Hepatocyte (in vitro differentiated cells): ENCODE data around the gene PER2. TPM values are rescaled to one million over a fixed set of nuclear protein-coding genes. Genes with fewer than 3 reads are reported as not detected.

Experiments
- DNase-seq: peaks from one replicate; pipeline ENCODE4 v3.0.0-alpha.2; 2016; ENCODE audit warnings: low spot score
- H2AFZ ChIP-seq: fragments of 200-600 bp; sonication (generic); 2 replicates; pipeline ENCODE4 v1.6.0; 2016; ENCODE audit warnings: antibody characterized with exemption, mild to moderate bottlenecking
- H3K27ac ChIP-seq: fragments of 200-600 bp; sonication (generic); 2 replicates; pipeline ENCODE4 v1.5.1; 2016; ENCODE audit warnings: mild to moderate bottlenecking
- H3K27me3 ChIP-seq: fragments of 200-600 bp; sonication (generic); 2 replicates; pipeline ENCODE4 v1.6.1; 2016
- H3K36me3 ChIP-seq: fragments of 200-600 bp; sonication (generic); replicated peaks from 2 replicates; pipeline ENCODE4 v1.5.1; 2016; ENCODE audit warnings: low read depth; ENCODE audit not compliant: insufficient read depth
- H3K4me1 ChIP-seq: fragments of 200-600 bp; sonication (generic); 2 replicates; pipeline ENCODE4 v1.5.1; 2016; ENCODE audit warnings: mild to moderate bottlenecking, moderate library complexity; ENCODE audit not compliant: insufficient read depth
- H3K4me2 ChIP-seq: fragments of 200-600 bp; sonication (generic); 2 replicates; pipeline ENCODE4 v1.6.0; 2016
- H3K4me3 ChIP-seq: fragments of 200-600 bp; sonication (generic); 2 replicates; pipeline ENCODE4 v1.5.1; 2016; ENCODE audit warnings: mild to moderate bottlenecking
- H3K79me2 ChIP-seq: fragments of 200-600 bp; sonication (generic); 2 replicates; pipeline ENCODE4 v1.6.0; 2017; ENCODE audit warnings: mild to moderate bottlenecking
- H3K9me2 ChIP-seq: fragments of 200-600 bp; sonication (generic); replicated peaks from 2 replicates; pipeline ENCODE4 v1.6.0; 2017; ENCODE audit warnings: mild to moderate bottlenecking; ENCODE audit not compliant: insufficient read depth
- H3K9me3 ChIP-seq: fragments of 200-600 bp; sonication (generic); 2 replicates; pipeline ENCODE4 v1.5.1; 2016; ENCODE audit warnings: low read depth, mild to moderate bottlenecking
- H4K20me1 ChIP-seq: fragments of 200-600 bp; sonication (generic); 2 replicates; pipeline ENCODE4 v1.6.0; 2016; ENCODE audit warnings: mild to moderate bottlenecking; ENCODE audit not compliant: insufficient read depth, poor library complexity, severe bottlenecking
- CTCF ChIP-seq: fragments of 200-600 bp; sonication (generic); IDR thresholded peaks from 2 replicates; pipeline ENCODE4 v1.5.1; 2016; ENCODE audit warnings: antibody characterized with exemption, mild to moderate bottlenecking; ENCODE audit not compliant: poor library complexity
- EZH2 ChIP-seq: fragments of 200-600 bp; sonication (generic); IDR thresholded peaks from 2 replicates; pipeline ENCODE4 v1.6.1; 2016; ENCODE audit warnings: antibody characterized with exemption, mild to moderate bottlenecking, borderline replicate concordance
- EZH2phosphoT487 ChIP-seq: fragments of 200-600 bp; sonication (generic); IDR thresholded peaks from one replicate; pipeline ENCODE4 v1.6.1; 2018; ENCODE audit warnings: antibody characterized with exemption, mild to moderate bottlenecking, low read depth, moderate library complexity; ENCODE audit not compliant: unreplicated experiment, severe bottlenecking
- WGBS: methylation state at CpG from one replicate; pipeline ENCODE4 v1.1.6; 2016; ENCODE audit warnings: low lambda C conversion rate; ENCODE audit errors: missing lambda C conversion rate; 5-methylcytosine and 5-hydroxymethylcytosine counted together
- polyA plus RNA-seq: library from polyadenylated mRNA; unstranded; fragments of >200 nt; fragmentation: Nextera tagmentation; extraction: Ambion mirVana; gene quantifications from 2 replicates; pipeline ENCODE4 v1.2.1, GENCODE V29; 2016
- total RNA-seq: library from RNA; depleted of rRNA; stranded (reverse); fragments of >200 nt; gene quantifications from 2 replicates; pipeline ENCODE4 v1.2.3, GENCODE V29; 2014

Gene PER2
- total and polyA plus RNA-seq, 2 experiments from 2014 or later = 6.0 to 8.9 TPM

DNA sequence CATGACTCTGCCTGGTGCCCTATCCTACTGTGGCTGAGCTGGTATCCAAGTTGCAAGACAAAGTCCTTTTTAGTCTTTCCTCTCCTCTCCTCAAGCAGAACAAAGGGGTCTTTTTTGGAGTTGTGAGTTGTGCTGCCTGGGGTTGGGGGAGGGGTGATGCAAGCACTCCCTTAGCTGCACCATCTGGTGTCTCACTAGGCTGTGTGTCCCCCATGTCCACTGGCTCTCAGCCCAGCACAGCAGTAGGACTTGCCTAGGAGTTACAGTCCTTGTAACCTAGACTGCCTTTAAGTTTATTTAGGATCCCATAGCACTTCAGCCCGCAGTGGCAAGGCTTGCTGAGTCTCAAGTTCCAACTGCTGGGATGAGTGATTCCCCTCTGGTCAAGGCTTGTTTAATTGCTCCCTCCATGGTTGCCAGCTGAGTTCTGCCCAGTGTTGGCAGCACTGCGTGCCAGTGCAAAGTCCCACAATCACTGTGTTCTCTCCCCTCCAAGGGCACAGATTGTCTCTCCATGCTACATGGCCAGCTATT, 71.7 kb downstream of the PER2 start:
- Histone ChIP-seq H3K4me3 (no peak overlapping the region), H4K20me1 (no peaks in the 10 kb centered on the region), H3K4me2 (no peak overlapping the region), H3K9me3 (no peaks in the 10 kb centered on the region), H3K27me3 (no peaks in the 10 kb centered on the region), H3K79me2 (no peaks in the 10 kb centered on the region), H3K36me3 (no peaks in the 10 kb centered on the region), H3K4me1 (no peaks in the 10 kb centered on the region), H3K9me2 (no peaks in the 10 kb centered on the region), H2AFZ (no peak overlapping the region), H3K27ac (no peak overlapping the region)
- no peak for DNase-seq
- TF ChIP-seq CTCF (no peak), EZH2phosphoT487 (no peak), EZH2 (no peak)
- 94% methylated on average over 2 of the region's 2 CpGs for WGBS

GRCh38 chr2:238207006-238207405, 81.4 kb downstream of the PER2 start:
- Histone ChIP-seq H3K4me3 (no peak overlapping the region), H3K9me3 (no peaks in the 10 kb centered on the region), H3K9me2 (no peaks in the 10 kb centered on the region), H3K27me3 (no peaks in the 10 kb centered on the region), H3K36me3 (no peaks in the 10 kb centered on the region), H3K4me2 (no peak overlapping the region), H3K79me2 (peaks cover 10% of the 10 kb centered on the region), H4K20me1 (peaks cover 9% of the 10 kb centered on the region), H3K27ac (peak overlapping the region; percentile 12), H2AFZ (no peak overlapping the region), H3K4me1 (peaks cover 2% of the 10 kb centered on the region)
- 83% methylated on average over 7 of the region's 7 CpGs for WGBS
- TF ChIP-seq CTCF = no peak
- no peak for TF ChIP-seq EZH2phosphoT487
- no peak for TF ChIP-seq EZH2
- DNase-seq = no peak

DNA sequence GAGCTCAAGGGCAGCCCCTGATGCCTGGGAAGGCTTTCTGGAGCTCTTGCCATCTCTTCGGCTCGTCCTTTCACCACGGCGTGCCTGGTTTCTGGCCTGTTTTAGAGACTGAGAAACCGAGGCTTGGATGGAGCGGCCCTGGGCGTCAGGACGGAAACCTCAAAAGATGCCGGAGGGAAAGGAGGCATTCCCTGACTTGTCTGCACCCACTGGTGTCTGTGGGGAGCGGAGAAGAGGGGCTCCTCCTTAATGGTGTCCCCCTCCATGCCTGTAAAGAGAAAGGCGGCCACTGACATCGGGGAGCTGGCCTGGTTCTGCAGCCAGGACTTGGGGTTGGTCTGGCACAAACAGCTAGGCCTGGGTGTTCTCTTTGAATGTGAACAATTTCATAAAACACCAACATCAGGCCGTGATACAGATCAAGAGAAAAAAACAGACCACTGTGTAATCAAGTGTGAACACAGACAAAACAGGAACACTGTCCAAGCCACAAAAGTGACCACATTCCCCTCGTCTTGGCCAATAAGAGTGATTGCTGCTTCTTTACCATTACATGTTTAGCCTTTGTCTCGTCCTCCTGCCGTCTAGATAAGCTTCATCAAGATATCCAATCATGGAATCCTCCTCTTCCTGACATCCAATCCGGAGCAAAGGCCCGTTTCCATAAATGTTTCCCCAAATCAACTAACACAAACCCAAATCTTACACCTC, 84.3 kb downstream of the PER2 start:
- H3K4me3 ChIP-seq = peak overlapping the region; percentile 26
- H3K36me3 ChIP-seq = no peaks in the 10 kb centered on the region
- H3K79me2 ChIP-seq = peaks cover 39% of the 10 kb centered on the region
- H3K4me1 ChIP-seq = peaks cover 8% of the 10 kb centered on the region
- H3K4me2 ChIP-seq = peak overlapping the region; percentile 84
- H3K27me3 ChIP-seq = no peaks in the 10 kb centered on the region
- H3K9me3 ChIP-seq = no peaks in the 10 kb centered on the region
- no peak for DNase-seq
- peaks cover 38% of the 10 kb centered on the region for H4K20me1 ChIP-seq
- H2AFZ ChIP-seq = peak overlapping the region; percentile 95
- H3K27ac ChIP-seq = peak overlapping the region; percentile 89
- no peaks in the 10 kb centered on the region for H3K9me2 ChIP-seq
- 67% methylated on average over 18 of the region's 18 CpGs for whole genome bisulfite sequencing
- TF ChIP-seq EZH2phosphoT487 (no peak), CTCF (no peak), EZH2 (no peak)
